Hindlimb muscle (tissue), 1 donor: ENCODE data around the gene KIF6. TPM values are rescaled to one million over a fixed set of nuclear protein-coding genes. Genes with fewer than 3 reads are reported as not detected.
"Not testable (repeated sequence)": the region's sequence is repeated elsewhere in the genome, so short reads cannot be mapped to it uniquely, and the experiment has no call there.

Experiments used
- DNase-seq: peaks from one replicate; pipeline ENCODE4 v3.0.0-alpha.2; 2013
- polyA plus RNA-seq: library from polyadenylated mRNA; unstranded; fragments of 120-200 nt; gene quantifications from one replicate; pipeline ENCODE4 v1.2.1, GENCODE V29; 2013; ENCODE audit not compliant: insufficient read length

KIF6 gene
- polyA plus RNA-seq, 1 donor, result 1.6 TPM

GRCh38 chr6:39496456-39496855, 228.8 kb downstream of the KIF6 start:
- no peak for DNase-seq

DNA sequence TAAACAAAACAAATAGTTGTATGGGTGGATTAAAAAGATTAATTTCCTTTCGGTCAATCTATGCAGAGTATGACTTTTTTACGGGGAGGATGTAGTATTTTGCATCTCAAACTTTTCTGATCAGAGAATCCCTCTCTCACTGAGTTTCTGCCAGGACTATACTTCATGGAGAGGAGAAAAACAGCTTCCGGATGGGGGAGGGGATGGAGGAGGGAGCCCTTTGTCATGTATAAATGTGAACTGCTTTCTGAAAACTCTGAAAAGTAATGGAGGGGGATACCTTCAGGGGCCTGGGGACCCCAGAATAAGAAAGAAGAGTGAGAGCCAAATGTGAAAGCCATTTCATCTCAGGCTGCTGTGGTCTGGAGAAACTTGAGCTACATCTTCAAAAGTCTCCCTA, 229.6 kb downstream of the KIF6 start:
- DNase-seq, result no peak

DNA sequence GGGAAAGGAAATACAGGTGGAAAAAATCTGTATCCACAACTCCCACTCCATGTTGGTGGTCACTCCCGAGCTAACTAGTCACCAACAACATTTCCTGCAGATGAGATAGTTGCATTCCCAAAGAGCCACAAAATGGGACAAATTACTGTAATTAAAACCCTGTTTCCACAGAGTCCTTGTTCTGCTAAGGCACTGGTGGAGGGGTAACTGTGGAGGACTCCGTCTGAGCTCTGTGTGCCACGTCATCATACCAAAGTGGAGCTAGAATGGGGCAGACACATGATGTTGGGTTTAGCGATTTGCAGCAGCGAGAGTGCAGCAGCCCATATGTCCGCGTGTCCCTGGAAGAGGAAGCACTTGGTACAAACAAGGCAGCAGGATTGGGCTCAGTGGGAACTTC, 230.2 kb downstream of the KIF6 start:
- DNase-seq, result no peak

DNA sequence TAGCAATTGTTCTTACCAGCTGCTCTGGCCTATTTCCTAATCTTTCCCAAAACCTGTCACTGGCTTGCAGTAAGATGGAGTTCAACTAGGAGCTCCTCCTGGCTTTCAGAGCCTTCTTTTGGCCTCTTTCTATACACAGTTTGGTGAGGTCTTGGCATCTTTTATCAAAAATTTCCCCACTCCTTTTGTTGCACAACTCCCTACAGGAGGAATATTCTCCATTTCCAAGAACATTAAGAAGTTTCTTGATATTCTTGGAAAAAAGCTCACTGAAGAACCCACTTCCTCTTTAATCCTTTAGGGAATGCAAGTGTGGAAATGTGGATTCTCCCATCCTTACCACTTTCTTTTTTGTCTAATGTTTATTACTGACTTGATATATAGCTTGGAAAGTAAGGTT, 231.4 kb downstream of the KIF6 start:
- DNase-seq, result no peak

DNA sequence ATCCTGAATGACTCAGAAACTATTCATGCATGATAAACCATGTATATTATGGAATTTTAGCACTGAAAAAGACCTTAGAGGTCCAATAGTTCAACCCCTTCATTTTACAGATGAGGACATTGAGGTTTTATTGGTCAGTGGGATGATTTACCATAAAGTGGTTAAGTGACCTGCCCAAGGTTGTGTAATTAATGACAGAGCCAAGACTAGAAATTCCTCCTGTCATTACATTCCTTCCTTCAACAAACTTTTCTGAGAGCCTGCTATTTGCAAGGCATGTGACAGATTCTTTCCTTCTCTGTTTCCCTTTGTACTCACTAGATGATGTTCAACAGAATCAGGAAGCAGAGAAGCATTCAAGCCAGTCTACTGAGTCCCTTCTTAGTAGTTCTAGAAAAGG, 232.0 kb downstream of the KIF6 start:
- no peak for DNase-seq

DNA sequence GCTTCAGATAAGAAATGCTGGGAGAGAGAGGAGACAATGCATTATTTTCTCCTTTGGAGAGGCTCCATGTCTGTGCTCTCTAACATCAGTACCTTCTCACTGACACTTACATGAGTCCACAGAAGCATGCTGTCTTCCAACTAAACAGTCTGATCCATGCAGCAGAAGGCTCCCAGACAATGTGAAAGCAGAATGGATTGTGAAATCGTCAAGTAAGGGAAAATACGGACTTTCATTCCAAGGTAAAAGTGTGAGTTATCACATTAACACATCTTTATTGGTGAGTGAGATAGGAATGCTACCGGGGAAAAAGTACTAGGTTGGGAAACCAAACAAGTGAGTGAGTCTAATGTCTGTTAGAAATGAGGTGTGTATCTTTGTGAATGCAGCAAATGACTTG, 235.1 kb downstream of the KIF6 start:
- DNase-seq, result no peak

DNA sequence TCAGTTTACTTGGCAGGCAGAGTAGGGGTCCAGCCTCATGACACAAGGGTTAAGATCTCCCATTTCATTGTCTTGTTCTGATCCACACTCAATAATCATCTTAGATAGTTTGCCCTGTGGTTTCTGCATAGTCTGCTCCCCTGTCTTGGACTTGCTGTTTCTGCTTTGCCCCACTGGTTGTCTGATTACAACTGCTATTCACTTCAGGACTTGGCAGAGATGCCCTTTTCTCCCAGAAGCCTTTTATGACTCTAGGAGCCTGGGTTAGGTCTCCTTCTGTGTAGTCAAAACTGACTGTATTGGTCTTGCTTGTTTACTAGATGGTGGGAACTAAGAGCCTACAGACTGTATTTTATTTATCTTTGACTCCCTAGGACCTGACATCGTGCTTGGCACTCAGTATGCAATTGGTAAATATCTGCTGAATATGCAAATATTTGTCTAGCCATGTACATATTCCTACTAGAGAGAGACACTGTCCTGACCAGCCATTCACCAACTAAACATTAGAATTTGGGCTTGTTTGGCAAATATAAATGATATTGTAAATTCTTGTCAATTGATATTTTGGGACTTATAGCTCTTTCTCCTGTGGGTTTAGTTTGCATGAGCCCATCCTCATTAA, 236.8 kb downstream of the KIF6 start:
- no peak for DNase-seq

DNA sequence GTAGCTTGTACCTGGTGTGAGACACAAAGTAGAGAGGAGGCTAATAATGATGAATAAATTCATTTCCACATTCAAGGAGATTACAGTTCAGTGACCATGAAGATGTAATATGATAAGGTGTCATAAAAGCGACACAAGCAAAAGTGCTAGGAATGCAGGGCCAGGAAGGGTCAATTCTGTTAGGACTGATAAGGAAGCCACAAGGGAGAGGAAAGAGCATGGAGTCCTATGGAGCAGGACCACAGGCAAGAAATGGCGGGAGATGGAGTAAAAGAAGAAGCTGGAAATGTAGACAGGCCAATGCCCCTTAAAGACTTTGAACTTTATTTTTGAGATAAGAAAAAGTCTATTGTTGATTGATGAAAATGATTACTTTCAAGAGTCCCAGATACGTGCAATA, 240.9 kb downstream of the KIF6 start:
- no peak for DNase-seq

DNA sequence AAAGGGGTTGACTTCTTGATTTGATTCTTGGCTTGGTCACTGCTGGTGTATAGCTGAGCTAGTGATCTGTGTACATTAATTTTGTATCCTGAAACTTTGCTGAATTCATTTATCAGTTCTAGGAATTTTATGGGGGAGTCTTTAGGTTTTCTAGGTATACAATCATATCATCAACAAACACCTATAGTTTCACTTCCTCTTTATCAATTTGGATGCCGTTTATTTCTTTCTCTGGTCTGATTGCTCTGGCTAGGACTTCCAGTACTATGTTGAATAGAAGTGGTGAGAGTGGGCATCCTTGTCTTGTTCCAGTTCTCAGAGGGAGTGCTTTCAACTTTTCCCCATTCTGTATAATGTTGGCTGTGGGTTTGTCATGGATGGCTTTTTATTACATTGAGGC, 245.4 kb downstream of the KIF6 start:
- DNase-seq, result not testable (repeated sequence)

DNA sequence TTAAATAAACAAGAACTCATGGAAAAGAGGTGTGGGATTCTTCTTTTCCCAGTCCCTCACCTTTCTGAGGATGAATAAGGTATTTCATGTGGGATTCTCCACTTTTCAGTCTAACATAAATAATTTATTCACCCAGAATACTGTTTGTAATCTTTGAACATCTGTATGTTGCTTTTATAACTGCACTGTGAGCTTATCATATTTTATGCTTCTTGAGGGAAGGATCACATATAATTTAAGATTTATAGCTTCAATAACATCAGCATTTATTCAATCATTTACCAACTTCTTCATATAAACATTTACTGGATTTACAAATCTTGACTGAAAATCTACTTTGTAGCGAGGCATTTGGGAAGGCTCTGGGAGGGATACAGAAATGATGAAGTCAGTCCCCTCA, 248.5 kb downstream of the KIF6 start:
- DNase-seq, result no peak

GRCh38 chr6:39476151-39476550, 249.1 kb downstream of the KIF6 start:
- no peak for DNase-seq

DNA sequence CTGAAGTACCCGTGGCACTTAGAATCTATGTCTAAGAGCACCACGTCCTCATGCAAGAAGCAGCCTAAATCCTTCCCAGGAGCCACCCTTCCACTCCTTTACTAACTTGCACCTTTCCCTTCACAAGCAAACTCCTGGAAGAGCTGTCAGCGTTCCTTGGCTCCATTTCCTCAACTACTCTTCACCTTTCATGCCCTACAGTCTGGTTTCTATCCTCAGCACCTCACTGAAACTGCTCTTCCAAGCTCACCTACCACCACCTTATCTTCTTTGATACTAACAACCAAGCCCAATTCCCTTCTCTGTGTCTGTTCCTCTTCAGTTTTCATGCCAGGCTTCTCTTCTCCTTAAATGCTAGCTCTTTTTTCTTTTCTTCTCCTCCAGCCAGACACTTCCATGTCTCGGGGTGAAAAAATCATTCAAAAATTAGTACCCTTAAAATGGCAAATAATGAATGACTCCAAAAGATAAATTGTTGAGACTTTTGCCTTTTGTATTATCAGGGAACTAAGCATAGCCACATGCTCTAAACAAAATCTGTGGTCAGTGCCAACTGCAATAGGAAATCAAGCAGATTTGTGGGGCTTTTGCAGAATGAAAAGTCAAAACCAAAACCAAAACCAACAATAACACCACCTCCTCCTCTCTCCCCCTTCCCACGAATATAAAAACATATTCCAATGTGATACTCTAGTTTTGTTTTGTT, 253.1 kb downstream of the KIF6 start:
- no peak for DNase-seq

GRCh38 chr6:39470506-39470905, 254.7 kb downstream of the KIF6 start:
- no peak for DNase-seq

- DNase-seq, result no peak
Observed at GRCh38 chr6:39468385-39468784, 256.8 kb downstream of the KIF6 start.

DNA sequence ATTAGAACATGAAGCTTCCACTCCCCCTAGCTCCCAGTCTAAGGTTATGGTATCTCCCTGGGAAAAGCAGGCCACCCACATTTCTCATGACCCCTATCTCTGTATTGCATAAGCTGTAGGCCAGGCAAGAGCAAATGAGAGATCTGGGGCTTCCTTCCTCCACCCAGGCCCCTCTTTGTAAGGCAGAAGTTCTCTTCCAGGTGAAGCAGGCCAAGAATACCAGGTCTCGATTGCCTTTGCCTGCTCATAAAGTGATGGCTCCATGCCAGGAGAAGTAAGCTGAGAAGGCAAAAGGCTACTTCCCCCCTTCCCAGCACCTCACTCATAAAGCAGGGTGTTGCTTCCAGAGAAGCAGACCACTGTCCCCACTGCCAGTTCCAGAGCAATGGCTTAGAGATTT, 258.6 kb downstream of the KIF6 start:
- DNase-seq, result no peak

DNA sequence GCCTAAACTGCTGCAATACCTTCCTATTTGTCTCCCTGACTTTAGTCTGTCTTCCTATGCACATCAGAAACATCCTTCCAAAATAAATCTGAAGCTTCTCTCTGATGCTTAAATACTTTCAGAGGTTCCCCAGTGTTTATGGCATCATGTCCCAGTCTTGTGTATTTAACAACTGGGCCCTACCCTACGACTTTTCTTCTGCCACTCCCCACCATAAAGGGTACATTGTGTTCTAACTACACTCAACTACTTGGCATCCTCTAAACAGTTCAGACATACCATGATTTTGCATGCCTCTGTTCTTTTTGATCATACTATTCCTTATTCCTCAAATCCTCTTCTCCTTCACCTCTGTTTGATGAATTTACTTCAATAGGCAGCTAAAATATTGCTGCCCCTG, 259.7 kb downstream of the KIF6 start:
- DNase-seq, result no peak

DNA sequence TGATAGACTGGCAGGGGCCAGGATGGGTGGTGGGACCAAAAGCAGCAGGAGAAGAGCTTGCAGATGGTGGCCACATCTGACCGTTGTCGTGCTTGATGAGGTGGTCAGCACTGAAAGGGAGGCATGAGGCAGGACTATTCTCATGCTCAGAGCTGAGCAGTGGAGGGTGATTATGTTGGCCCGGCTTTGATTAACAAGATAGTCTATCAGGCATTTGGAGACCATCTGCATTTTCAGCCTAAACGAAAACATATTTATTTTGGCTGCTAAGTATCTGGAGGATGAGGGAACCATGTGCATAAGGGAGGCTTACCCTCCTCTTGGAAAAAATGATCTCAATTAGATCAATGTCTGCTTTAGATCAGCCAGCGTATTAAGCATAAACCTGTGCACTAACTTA, 261.1 kb downstream of the KIF6 start:
- DNase-seq, result no peak

DNA sequence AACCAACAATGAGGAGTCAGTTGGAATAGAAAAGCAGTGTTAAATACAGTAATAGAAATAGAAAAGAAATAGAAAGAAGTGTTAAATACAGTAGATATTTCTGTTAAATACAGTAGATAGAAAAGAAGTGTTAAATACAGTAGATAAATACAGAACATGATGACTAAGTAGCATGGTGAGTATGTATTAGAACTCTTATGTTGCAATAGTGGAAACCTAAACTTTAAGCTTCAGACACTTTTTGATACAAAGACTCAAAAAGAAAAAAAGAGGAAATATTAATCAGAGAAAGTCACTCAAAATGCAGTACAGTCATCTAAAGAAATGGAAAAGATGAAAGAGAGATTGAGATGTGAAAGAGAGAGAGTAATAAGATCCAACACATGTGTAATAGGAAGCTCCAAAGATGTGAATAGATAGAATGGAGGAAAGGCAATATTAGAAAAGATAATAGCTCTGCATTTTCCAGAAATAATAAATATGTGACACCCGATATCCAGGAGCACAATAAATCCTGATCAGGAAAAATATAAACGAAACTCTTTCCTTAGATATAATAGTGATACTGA, 271.2 kb downstream of the KIF6 start:
- DNase-seq, result no peak

DNA sequence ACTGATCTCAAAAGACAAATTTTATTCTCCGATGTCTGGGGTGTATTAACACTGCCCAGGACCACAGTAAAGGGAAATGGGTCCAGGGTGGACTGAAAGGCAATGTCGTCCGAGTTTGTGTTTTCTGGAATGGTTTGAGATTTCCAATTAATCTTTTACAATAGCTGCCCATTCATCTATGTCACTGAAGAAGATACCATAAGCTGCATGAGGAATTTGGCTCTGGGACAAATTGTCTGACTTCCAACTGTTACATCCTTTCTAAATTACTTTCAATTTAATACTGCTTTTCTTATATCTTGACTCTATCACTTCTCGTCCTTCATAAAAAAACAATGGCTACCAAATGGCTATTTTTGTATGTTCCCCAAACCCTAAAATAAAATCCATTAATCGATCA, 272.0 kb downstream of the KIF6 start:
- no peak for DNase-seq

GRCh38 chr6:39452306-39453145, 272.7 kb downstream of the KIF6 start:
- DNase-seq, result peak; percentile 60

DNA sequence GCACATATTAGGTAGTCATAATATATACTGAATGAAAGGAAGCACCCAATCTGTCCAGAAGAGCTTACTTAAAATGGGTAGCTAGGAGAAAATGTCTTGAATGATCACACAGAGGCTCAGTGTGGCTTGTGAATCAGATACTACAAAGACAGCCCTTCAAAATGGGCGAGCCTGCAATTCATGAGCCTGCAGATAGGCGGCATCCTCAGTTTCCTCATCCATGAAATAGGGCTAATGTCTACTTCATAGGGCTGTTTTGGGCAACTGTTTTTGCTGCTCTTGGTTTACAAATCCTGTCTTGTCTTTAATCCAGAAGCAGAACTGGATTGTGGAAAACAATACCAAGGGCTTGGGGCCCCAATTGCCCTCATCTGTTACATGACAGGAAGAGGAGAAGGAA, 273.4 kb downstream of the KIF6 start:
- DNase-seq, result no peak

DNA sequence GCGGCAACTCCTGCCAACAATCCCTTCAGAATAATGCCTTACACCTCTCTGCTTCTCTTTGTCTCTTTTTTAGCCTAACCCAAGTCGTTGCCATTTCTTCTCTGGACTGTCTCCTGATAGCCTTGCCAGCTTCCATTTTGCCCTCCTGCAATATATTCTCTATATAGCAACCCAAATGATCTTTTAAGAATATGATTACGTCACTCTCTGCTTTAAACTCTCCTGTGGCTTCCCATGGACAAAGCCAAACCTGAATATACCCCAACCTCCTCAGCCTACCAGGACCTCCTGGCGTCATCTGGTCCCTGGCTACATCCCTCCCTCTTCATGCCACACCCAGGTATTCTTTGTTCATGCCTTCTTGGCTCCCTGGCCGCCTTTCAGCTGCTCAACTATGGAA, 276.2 kb downstream of the KIF6 start:
- DNase-seq, result no peak

GRCh38 chr6:39446909-39447308, 278.3 kb downstream of the KIF6 start:
- DNase-seq, result no peak

DNA sequence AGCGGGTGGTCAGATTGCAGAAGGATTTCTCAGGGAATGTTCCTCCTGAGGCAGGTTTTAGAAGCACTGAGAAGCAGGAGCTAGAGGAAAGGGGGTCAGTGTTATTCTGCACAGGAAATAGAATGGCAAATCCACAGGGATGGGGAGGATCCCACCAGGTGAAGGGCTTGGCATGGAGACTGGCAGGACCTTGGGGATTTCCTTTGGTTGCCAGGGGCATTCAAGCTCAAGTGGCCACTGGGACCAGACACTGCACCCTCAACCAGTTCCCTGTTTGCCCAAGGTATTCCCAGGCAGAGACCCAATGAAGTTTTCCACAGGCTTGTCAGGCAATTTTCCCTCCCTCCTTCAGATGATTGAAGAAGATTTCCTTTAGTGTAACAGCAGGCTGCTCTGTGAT, 279.5 kb downstream of the KIF6 start:
- no peak for DNase-seq
